ENCODE results near the gene USP7.

The USP7 gene

DNA sequence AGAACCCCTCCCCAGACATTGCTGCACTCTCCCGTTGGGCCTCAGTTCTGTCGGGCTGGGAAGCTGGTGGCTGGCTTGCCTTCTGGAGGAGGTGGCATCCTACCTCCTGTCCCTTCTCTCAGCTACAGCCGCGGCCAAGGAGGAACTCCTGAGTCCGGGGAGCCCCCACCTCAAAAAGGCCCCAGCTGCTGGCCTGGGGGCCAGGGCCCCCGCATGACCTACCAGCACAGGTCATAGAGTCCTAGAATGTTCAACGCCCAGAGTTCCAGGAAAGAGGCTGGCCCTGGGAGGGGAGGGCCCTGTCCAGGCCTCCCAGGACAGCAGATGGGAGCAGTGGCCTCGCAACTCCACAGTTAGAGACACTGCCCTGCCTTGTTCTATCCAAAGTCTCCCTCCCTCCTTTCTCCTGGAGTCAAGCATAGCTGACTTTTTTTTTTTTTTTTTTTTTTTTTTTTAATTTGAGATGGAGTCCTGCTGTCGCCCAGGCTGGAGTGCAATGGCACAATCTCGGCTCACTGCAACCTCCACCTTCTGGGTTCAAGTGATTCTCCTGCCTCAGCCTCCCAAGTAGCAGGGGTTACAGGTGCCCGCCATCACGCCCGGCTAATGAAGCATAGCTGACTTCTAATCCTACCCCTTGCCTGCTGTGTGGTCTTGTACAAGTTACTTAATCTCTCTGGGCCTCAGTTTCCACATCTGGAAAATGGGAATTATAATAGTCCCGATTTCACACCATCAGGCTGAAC lies 102.0 kb downstream of the USP7 start:
- DNase-seq (ENCODE audit: low spot score): no peak

DNA sequence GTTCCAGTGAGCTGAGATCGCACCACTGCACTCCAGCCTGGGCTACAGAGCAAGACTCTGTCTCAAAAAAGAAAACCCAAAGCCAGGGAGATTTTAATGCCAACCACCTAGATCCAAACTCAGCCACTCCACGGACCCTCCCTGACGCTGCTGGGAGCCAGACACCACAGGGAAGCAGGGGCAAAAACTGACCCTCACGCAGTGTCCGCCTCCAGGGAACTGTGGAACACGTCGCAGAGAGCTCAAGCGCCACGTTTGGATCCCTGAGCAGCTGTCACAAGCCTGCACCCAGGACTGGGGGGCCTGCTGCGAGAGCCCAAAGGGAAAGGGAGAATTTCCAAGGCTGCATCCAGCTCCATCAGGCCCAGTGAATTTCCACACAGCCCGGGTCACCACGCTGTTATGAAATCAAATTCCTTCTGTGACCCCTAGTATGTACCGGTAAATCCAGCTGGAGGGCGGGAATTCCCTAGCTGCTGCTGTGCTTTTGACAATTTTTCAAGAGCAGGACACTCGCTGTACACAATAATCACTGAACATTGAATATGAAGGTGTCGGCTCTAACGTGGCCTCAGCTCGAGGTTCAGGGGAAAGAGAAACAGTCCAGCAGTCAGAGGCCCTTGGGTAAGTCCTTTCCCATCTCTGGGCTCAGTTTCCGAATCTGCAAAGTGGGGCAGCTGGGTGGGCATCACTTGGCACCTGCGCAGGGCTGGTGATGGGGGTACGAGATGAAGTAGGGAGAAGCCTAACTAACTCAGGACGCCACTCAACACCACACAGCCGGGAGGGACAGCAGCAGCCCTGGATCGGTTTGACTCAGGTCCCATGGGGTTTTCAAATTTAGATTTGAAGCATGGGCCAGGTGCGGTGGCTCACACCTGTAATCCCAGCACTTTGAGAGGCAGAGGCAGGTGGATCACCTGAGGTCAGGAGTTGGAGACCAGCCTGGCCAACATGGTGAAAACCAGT lies 103.5 kb downstream of the USP7 start:
- DNase-seq (ENCODE audit: low spot score): no peak

DNA sequence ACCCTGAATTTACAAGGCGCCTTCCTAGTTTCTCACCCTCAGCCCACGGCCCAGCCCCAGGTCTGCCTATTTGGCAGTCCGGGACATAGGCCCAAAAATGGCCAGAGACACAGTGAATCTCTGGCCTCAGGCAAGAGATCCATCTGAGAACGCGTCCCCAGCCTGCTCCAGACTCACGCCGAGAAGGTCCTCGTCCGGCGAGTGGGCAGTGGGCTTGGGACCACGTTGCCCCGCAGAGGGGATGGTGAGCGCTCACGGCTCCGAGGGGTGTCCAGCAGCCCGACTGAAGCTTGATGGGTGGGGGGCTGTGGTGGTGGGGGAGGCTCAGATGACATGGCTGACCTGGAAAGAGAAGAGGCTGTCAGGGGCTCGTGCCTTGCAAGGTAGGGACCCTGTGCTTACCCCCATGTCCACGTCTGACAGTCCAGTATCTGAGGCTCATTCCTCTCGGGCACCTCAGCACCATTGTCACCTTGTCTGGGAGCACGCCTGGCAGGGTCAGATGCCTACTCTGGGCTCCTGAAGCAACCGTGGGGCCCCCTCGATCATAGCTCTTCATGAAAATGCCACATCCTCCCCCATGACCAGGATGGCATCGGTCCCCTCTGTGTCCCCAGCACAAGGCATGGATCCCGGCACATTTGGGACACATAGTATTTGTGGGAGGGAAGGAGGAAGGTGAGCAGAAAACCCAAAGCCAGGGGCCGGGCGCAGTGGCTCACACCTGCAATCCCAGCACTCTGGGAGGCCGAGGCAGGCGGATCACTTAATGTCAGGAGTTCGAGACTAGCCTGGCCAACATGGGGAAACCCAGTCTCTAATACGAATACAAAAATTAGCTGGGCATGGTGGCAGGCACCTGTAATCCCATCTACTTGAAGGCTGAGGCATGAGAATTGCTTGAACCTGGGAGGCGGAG lies 104.5 kb downstream of the USP7 start:
- no peak for DNase-seq (ENCODE audit: low spot score)

DNA sequence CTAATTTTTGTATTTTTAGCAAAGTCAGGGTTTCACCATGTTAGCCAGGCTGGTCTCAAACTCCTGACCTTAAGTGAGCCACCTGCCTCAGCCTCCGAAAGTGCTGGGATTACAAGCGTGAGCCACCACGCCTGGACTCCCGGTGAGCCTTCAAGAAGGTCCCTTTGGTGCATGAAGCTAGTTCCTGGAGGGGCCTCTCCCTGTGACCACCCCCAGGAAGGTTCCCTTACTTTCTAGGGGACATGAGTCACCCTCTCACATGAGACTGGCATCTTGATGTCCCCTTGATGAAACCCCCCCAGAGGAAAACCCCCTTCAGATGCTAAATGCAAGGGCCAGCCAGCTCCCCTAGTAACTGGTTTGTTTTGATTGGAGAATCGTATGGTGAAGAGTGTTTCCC lies 107.7 kb downstream of the USP7 start:
- DNase-seq (ENCODE audit: low spot score): no peak

DNA sequence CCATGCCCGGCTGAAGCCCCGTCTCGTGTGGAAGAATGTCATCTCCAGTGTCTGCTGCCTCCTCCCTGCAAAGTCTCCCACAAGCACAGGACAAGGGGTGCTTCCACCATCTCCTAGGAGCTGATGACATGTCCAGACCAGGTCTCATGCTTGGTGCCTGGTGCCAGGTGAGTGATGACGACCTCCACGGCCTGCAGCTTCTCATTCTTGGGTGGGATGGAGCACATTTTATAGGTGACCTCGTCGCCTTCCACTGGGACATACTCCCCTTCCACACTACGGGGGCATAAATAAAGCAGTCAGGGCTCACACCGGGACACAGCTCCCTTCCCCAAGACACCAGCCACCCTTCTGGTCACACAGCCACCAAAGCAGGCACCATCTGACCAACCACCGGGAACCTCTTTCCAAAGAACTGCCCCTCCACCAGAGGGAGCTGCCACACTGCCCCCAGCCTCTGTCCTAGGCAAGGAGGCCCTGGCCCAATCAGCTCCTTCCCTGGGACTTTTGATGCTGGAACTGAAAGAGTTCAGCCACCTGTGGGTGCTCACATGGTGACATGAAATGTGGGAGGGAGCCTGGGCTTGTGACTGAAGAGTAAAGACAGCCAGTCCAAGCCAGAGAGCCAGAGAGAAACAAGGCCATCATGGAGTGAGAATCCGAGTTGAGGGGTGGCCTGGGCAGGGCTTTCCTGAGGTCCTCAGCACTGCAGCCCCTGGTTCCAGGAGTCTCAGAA lies 108.5 kb downstream of the USP7 start:
- no peak for DNase-seq (ENCODE audit: low spot score)

DNA sequence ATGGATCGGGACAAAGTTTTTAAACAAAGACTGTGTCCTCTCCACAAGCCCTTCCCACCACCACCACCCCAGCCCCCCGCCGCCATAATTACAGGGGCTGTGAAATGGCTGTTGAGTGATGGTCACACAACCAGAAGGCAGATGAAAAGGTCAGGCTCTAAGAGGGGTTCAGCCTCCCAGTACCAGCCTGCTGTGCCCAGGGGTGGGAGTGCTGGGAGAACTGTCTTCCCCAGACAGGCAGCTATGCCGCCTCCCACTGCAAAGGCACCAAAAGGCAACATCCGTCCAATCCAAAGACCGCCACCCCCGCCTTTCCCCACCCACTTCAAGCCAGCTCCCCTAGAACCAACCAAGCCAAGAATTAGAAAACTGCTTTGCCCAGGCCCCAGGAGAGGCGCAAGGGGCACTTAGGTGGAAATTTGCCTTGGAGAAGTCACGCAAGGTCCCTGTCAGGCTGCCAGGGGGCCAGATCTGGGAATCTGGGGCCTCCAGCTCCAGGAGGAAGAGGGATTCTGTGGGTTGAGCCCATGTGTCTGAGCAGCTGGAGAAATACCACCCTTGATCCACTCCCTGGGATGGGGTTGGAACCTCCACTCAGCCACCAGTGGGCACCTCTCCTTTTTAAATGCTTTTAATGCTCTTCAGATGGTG lies 109.3 kb downstream of the USP7 start:
- no peak for DNase-seq (ENCODE audit: low spot score)

DNA sequence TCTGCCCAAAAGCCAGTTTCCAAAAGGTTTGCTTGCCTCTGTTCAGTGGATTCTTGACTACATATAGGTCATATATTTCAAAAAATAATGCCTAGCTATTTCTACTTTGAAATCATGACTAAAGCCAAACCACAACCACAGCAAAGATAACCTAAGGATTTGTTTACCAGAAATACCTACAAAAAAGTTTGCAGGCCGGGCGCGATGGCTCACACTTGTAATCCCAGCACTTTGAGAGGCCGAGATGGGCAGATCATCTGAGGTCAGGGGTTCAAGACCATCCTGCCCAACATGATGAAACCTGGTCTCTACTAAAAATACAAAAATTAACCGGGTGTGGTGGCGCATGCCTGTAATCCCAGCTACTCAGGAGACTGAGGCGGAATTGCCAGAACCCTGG lies 110.1 kb downstream of the USP7 start:
- no peak for DNase-seq (ENCODE audit: low spot score)

DNA sequence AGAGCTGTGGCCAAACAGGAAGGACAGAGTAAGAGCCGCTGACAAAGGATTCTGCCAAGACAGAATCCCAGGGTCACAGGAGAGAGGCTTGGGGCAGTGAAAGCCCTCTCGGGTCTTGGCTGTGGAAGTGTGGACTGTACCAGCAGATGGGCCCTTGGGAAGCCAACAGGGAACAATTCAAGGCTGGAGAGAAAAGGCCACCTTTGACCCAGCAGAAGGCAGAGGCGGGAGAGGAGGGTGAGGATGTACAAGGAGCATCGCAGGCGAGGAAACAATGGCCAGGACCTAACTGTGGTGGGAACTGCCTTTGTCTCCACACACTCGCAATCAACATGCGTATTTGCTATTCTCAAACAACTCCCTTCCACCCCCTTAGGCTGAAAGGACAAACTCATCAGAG lies 110.6 kb downstream of the USP7 start:
- DNase-seq (ENCODE audit: low spot score): no peak

DNA sequence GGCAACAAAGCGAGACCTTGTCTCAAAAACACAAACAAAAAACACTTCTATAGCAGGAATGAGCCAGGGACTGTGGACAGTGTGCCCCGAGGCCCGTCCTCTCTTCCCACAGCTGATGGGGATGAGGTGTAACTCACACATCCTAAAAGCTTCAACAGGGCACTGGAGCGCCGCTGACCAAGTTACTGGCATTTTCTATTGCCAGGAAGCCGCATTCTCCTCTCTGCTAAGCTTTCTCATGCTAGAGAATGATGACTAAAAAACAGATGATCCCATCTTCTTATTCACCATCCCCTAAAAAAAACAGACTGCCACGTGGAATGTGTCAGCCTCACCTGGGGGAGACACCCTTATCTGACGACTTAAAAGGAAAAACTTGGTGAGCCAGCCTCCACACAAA lies 111.2 kb downstream of the USP7 start:
- no peak for DNase-seq (ENCODE audit: low spot score)

DNA sequence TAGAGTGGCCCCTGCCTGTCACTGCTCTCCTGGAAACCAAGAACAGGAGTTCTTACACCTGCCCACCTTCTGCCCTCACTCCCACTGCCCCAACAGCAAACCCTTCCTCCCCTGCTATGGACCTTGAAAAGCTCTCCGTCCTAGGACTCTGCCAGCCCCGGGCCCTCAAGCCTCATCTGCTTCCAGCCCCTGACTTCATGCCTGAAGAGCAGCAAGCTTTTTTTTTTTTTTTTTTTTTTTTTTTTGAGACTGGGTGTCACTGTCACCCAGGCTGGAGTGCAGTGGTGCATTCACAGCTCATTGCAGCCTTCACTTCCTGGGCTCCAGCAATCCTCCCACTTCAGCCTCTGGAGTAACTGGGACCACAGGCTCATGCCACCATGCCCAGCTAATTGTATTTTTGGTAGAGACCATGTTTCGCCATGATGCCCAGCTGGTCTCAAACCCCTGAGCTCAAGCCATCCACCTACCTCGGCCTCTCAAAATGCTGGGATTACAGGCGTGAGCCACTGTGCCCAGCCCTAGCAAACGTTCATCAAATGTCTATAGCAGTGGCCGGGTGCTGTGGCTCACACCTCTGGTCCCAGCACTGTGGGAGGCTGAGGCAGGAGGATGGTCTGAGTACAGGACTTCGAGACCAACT lies 111.8 kb downstream of the USP7 start:
- no peak for DNase-seq (ENCODE audit: low spot score)

DNA sequence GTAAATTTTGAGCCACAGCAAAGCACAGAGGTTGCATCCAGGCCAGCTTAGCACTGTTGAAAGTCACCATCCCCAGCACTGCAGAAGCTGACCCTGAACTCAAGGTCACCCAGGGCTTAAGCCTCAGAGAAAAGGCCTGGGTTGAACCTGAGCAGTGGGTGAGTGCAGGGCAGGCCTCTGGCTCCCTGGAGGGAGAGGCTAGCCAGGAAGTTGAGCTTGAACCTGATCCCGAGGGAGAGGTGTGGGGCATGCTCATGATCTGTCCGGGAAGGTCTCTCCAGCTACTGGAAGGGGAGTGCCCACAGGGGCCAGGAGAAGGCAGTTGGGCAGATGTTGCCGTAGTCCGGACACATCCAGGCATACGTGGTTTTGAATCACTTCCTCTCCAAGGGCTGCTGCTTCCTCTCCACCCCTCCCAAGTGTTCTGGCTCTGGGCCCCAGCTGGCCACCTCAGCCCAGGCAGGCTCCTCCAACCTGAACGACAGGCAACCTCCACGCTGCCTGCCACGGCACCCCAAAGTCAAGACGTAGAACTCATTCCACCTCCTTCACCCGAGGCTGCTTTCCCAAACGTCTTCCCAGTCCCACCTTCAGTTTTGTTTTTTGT lies 113.3 kb downstream of the USP7 start:
- DNase-seq (ENCODE audit: low spot score): no peak

DNA sequence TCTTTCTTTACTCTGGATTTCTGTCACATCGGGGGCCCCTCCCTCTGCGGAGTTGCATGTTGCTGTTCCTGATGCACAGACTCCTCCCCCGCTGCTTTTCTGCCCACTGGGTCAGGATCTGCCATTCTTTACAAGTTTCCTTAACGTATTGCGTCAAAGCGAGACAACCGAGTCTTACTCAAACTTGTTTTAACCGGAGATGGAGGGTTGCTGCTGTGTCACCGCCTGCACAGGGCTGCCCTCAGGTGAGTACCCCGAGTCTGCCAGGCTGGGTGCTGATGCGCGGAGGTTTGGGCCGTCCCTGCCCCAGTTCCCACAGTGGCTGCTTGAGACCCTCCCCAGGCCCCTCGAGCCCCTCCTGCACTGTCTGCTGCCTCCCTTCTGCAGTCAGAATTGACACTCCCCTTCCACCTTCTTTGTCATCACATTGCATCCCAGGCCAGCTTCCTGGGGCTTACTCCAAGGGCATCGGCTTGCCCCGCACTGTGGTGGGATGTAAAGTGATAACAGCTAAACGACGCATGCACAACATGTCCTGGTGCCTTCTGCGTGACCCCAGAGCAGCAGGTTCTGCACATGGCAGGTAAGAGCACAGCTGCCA lies 114.2 kb downstream of the USP7 start:
- DNase-seq (ENCODE audit: low spot score): no peak

DNA sequence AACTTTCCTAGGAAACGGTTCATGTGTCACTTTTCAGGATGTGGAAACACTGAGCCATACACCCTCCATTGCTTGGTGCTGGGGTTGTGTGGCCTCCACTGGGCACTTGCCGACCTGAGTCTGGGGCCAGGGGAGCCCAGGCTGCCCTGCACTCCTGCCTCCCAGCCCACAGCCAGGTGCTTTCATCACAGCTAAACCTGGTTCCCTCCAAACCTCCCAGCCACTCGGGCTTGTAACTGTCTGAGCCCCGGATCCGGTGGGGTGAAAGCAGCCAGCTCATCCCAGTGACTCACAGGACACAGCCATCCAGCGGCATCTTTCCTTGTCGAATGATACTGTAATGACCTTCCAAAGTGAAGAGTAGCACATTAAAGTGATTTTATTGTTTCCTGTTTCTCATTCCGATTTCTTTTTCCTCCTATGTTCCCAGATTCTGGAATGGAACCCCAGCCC lies 114.7 kb downstream of the USP7 start:
- DNase-seq (ENCODE audit: low spot score): no peak

DNA sequence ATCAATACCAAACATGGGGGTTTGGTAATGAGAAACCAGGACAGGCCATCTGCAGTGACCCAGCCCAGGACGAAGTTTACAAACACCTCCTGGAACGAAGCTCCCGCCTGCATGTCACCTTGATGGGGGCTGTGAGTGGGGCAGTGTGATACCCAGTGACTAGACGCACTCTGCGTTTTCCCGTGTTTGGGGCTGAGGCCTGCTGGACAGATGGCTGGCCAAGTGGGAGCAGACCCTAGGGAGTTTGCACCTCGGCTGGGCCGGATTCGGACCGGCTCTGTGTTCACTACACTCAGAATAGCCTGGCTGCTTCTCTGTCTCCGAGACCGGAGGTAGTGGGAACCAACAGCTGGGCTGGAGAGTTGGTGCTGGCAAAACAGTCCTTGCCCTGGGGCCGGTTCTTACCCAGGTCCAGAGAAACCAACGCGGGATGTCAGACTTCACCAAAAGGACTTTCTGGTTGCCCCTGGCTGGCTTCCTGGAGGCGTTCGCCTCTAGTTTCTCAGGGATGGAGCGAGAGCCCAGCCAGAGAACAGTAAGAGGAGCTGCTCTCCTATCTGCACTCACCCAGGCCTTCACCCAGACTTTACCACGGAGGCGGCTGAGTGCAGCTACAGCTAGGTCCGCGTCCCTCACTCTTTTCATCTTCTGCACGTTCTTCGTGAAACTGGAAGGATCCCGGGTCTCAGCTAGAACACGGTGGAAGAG lies 115.3 kb downstream of the USP7 start:
- DNase-seq (ENCODE audit: low spot score): no peak

DNA sequence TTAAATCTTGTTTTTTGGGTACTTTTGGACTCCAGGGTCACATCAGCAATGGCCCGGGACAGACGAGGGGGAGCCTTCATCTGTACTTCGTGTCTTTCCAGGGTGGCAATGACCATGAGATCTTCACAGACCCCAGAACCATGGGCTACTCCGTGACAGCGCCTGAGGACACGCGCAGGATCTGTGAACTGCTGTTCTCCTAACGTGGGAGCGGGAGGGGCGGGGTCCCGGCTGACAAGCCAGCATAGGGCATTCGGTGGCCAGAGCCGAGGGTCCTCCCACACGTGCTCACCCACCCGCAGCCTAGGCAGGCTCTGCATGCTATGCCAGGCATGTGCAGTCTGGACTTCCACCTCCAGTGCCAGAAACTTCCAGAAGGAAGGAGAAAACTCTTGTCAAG lies 116.1 kb downstream of the USP7 start:
- no peak for DNase-seq (ENCODE audit: low spot score)

DNA sequence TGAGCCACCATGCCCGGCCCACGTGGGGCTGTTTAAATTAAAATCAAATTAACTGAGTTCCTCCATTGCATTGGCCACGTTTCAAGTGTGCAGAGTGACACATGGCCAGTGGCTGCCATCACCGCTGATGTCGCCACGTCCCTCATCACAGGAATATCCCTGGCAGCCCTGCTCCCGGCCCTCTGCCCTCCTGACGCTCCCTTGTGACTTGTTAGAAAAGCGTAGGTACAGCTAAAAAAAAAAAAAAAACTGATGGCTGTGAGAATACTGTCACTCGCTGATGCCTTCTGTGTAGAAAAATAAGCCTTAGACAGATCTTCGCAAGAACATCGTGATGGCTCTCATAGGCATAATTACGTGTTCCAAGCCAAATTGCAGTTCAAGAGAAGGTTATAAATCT lies 116.6 kb downstream of the USP7 start:
- DNase-seq (ENCODE audit: low spot score): no peak

DNA sequence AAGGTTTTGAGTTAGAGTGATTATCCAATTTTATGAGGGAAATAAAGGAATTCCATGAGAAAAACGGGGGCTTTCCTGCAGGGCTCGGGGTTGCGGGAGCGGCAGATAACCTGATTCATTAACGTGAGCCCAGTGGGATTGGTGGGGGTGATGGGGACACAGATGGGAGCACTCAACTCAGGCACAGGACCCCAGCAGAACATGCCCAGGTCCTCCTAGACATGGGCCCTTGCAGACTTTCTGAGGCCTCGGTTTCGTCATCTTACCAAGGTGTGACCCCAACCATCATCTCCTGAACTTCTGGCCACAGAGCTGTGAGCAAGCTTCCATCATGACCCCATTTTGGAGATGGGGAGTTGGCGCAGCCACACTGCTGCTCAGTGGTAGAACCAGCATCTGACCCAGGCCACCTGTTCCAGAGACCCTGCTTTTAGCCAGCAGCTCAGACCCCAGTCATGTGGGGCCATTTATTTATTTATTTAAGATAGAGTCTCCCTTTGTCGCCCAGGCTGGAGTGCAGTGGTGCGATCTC lies 117.2 kb downstream of the USP7 start:
- DNase-seq (ENCODE audit: low spot score): no peak

DNA sequence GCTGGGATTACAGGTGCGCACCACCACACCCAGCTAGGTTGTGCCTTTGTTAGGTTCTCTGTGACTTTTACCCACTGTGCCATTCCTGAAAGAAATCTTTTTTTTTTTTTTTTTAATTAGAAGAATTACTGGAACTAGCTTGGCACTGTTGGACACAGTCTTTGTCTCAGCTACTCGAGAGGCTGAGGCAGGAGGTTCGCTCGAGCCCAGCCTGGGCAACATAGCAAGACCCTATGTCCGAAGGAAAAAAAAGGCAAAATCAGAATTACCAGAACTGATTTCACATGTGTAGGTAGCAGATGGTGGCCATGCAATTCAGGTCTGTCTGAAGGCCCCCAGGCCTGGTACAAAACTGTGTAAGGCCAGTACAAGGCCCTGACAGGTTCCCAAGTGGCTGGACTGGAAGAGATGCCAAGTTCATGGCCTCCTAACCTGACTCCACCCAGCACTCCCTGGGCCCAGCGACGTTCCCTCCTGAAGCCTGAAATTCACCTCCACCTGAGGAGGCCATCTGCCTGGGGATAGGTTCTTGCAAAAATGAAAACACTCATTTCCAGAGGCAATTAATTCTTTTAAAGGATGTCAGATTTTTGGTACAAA lies 117.9 kb downstream of the USP7 start:
- DNase-seq (ENCODE audit: low spot score): no peak
